K562 (cell line): Measurements from ENCODE around the gene ASPRV1. TPM values are rescaled to one million over a fixed set of nuclear protein-coding genes. Genes with fewer than 3 reads are reported as not detected.

Source experiments
- ATAC-seq: fragments of 200-7000 bp; cut with Tn5 transposase; 3 replicates; pipeline ENCODE4 v1.9.1; 2020; ENCODE audit warnings: moderate library complexity
- BruUV-seq: library from RNA; stranded (reverse); fragments of 400-500 nt; replicated peaks from 2 replicates; lab custom pipeline; 2021; lab: Mats Ljungman, UMichigan
- CTCF ChIA-PET: fragments of 300-600 bp; formaldehyde crosslinking; extraction: SDS; loops from one replicate; lab custom pipeline; 2021; ENCODE audit warnings: low intra/inter-chr PET ratio; lab: Yijun Ruan, JAX
- POLR2A ChIA-PET: fragments of 300-600, 350-650 bp; sonication (Branson Sonifier 250); formaldehyde crosslinking; extraction: SDS; loops from one replicate; lab custom pipeline; 2021; ENCODE audit warnings: antibody characterized with exemption, inconsistent platforms; lab: Yijun Ruan, JAX
- DNase-seq, 4 experiments: peaks; one replicate each; pipeline versions ENCODE4 v3.0.0 to v3.0.0-alpha.2; 2011 to 2018; ENCODE audit warnings: low spot score in 3 of 4, mixed read lengths in 3 of 4; ENCODE audit errors: extremely low read depth in 1 of 4
- FAIRE-seq: peaks from 2 replicates; lab custom pipeline; 2011; peaks lifted over from hg19 to GRCh38; lab: Jason Lieb, UNC
- H2AFZ ChIP-seq: 2 replicates; pipeline ENCODE4 v1.6.0; 2011; ENCODE audit warnings: low read depth, low read length, control low read depth, inconsistent platforms
- H3K27ac ChIP-seq: fragments of 200-600 bp; 3 replicates; pipeline ENCODE4 v1.8.0; 2011; ENCODE audit warnings: low read depth, mild to moderate bottlenecking, control low read depth, inconsistent platforms, low read length, moderate library complexity, mixed read lengths; ENCODE audit errors: extremely low read depth
- H3K27me3 ChIP-seq, 2 experiments: fragments of 300-600 bp in 1 of 2; 2 replicates in 1 of 2; 3 replicates in 1 of 2; pipeline versions ENCODE4 v1.6.0 to v1.8.0; 2011; ENCODE audit warnings: inconsistent platforms in 2 of 2, low read length in 2 of 2, mild to moderate bottlenecking in 1 of 2, mixed read lengths in 1 of 2, moderate library complexity in 1 of 2; ENCODE audit not compliant: control insufficient read depth in 2 of 2, insufficient read depth in 2 of 2
- H3K36me3 ChIP-seq: fragments of 300-600 bp; 3 replicates; pipeline ENCODE4 v1.8.0; 2011; ENCODE audit warnings: mild to moderate bottlenecking, low read length, inconsistent platforms; ENCODE audit not compliant: control insufficient read depth, insufficient read depth
- H3K4me1 ChIP-seq, 2 experiments: fragments of 200-600 bp in 1 of 2; replicated peaks in 1 of 2; 2 replicates in 1 of 2; 3 replicates in 1 of 2; pipeline versions ENCODE4 v1.5.1 to v1.8.0; 2011; ENCODE audit warnings: inconsistent platforms in 2 of 2, low read length in 2 of 2, mild to moderate bottlenecking in 1 of 2, mixed read lengths in 1 of 2, moderate library complexity in 1 of 2; ENCODE audit not compliant: control insufficient read depth in 2 of 2, insufficient read depth in 2 of 2
- H3K4me2 ChIP-seq: 2 replicates; pipeline ENCODE4 v1.6.1; 2011; ENCODE audit warnings: low read length, control low read depth, inconsistent platforms, mixed read lengths; ENCODE audit not compliant: insufficient read depth
- H3K4me3 ChIP-seq: fragments of 200-600 bp; sonication (generic), shearing (Covaris generic); 2 replicates; pipeline ENCODE4 v1.5.1; 2016; ENCODE audit warnings: control low read depth, inconsistent platforms
- H3K79me2 ChIP-seq: fragments of 200-600 bp; 3 replicates; pipeline ENCODE4 v1.8.0; 2011; ENCODE audit warnings: low read length, inconsistent platforms; ENCODE audit not compliant: control insufficient read depth, insufficient read depth
- H3K9ac ChIP-seq, 2 experiments: 2 replicates each; pipeline versions ENCODE4 v1.6.0 to v1.6.1; 2011; ENCODE audit warnings: low read depth in 2 of 2, low read length in 2 of 2, control low read depth in 1 of 2, inconsistent platforms in 1 of 2, mild to moderate bottlenecking in 1 of 2, mixed read lengths in 1 of 2; ENCODE audit not compliant: insufficient read depth in 1 of 2
- H3K9me1 ChIP-seq: one replicate; pipeline ENCODE4 v1.6.0; 2011; ENCODE audit warnings: inconsistent platforms, mild to moderate bottlenecking, low read length, moderate library complexity; ENCODE audit not compliant: control insufficient read depth, insufficient read depth
- H3K9me3 ChIP-seq: replicated peaks from 2 replicates; pipeline ENCODE4 v1.5.1; 2011; ENCODE audit warnings: low read depth, low read length, inconsistent platforms; ENCODE audit not compliant: control insufficient read depth, insufficient read depth
- H4K20me1 ChIP-seq: replicated peaks from 2 replicates; pipeline ENCODE4 v1.6.1; 2011; ENCODE audit warnings: low read length, inconsistent platforms, mixed read lengths; ENCODE audit not compliant: control insufficient read depth, insufficient read depth
- CBX1 ChIP-seq: sonication (generic); IDR thresholded peaks from 2 replicates; pipeline ENCODE4 v1.6.1; 2016; ENCODE audit warnings: antibody characterized with exemption, low read depth, mild to moderate bottlenecking
- E2F1 ChIP-seq: sonication (generic); formaldehyde crosslinking; IDR thresholded peaks from 2 replicates; pipeline ENCODE4 v1.8.1; 2023; ENCODE audit warnings: mild to moderate bottlenecking, missing genetic modification reagents, moderate library complexity
- ETS2 ChIP-seq: IDR thresholded peaks from 2 replicates; pipeline ENCODE4 v1.6.1; 2016; ENCODE audit warnings: borderline replicate concordance, missing genetic modification characterization, mild to moderate bottlenecking, moderate library complexity, missing compliant biosample characterization; ENCODE audit not compliant: poor library complexity, severe bottlenecking
- HDGF ChIP-seq: fragments of 450-650 bp; IDR thresholded peaks from 2 replicates; pipeline ENCODE4 v1.6.1; 2016
- ILK ChIP-seq: fragments of 450-650 bp; IDR thresholded peaks from 2 replicates; pipeline ENCODE4 v1.6.1; 2016; ENCODE audit warnings: missing genetic modification characterization, low read depth, mild to moderate bottlenecking, missing compliant biosample characterization, moderate library complexity, borderline replicate concordance
- NR2C1 ChIP-seq, 2 experiments: fragments of 450-650 bp; IDR thresholded peaks; 2 replicates each; pipeline ENCODE4 v1.6.1; 2017; ENCODE audit warnings: mild to moderate bottlenecking in 2 of 2, antibody characterized with exemption in 1 of 2, inconsistent platforms in 1 of 2, missing compliant biosample characterization in 1 of 2, missing genetic modification characterization in 1 of 2
- NR2C2 ChIP-seq, 2 experiments: fragments of 200-800 bp in 1 of 2; sonication (Bioruptor generic) in 1 of 2; sonication (generic) in 1 of 2; formaldehyde crosslinking in 1 of 2; IDR thresholded peaks; 2 replicates each; pipeline versions ENCODE4 v1.6.1 to v1.8.0; 2016 to 2022; ENCODE audit warnings: mild to moderate bottlenecking in 1 of 2, missing compliant biosample characterization in 1 of 2, missing genetic modification characterization in 1 of 2, missing genetic modification reagents in 1 of 2
- NUFIP1 ChIP-seq: fragments of 450-650 bp; IDR thresholded peaks from 2 replicates; pipeline ENCODE4 v1.6.1; 2018; ENCODE audit not compliant: partially characterized antibody
- PHF8 ChIP-seq: fragments of 200-600 bp; sonication (generic); IDR thresholded peaks from 2 replicates; pipeline ENCODE4 v1.6.1; 2012; ENCODE audit warnings: mixed run types, mild to moderate bottlenecking, inconsistent platforms, low read length, moderate library complexity, borderline replicate concordance
- POLR2G ChIP-seq: fragments of 200-400 bp; formaldehyde crosslinking; IDR thresholded peaks from 2 replicates; pipeline ENCODE4 v1.6.1; 2017; ENCODE audit warnings: low read depth, mild to moderate bottlenecking, antibody characterized with exemption, low read length, moderate library complexity
- RBFOX2 ChIP-seq: fragments of 200-400 bp; formaldehyde crosslinking; IDR thresholded peaks from 2 replicates; pipeline ENCODE4 v1.6.1; 2017; ENCODE audit warnings: low read depth, mild to moderate bottlenecking, low read length, moderate library complexity
- TEAD4 ChIP-seq, 2 experiments: sonication (generic) in 1 of 2; formaldehyde crosslinking in 1 of 2; IDR thresholded peaks; 2 replicates each; pipeline versions ENCODE4 v1.6.1 to v1.8.0; 2012 to 2022; ENCODE audit warnings: borderline replicate concordance in 1 of 2, inconsistent platforms in 1 of 2, low read length in 1 of 2, mild to moderate bottlenecking in 1 of 2, missing genetic modification reagents in 1 of 2
- WGBS: fragments of 100-300 bp; shearing (Covaris generic); methylation state at CpG from one replicate; pipeline ENCODE4 v1.1.6; 2016; ENCODE audit warnings: low coverage, mixed read lengths; ENCODE audit not compliant: insufficient coverage; ENCODE audit errors: missing lambda C conversion rate; 5-methylcytosine and 5-hydroxymethylcytosine counted together
- in situ Hi-C: fragments of 300-500 bp; cut with MboI; formaldehyde crosslinking; loops from 4 replicates; pipeline ENCODE4 v1.15.0; 2018; ENCODE audit warnings: inconsistent platforms, mixed read lengths
- intact Hi-C: fragments of 100-400 bp; cut with micrococcal nuclease; formaldehyde crosslinking; loops from 2 replicates; pipeline ENCODE4 v1.14.2; 2022
- polyA plus RNA-seq, 8 experiments: library from polyadenylated mRNA; depleted of rRNA in 4 of 8; stranded (reverse) in 5 of 8; unstranded in 3 of 8; fragments of >200 nt; fragmentation: Nextera tagmentation in 2 of 8; fragmentation: Illumina TruSeq in 1 of 8; extraction: Ambion mirVana in 2 of 8; extraction: Trizol in 1 of 8; gene quantifications; 2 replicates each; pipeline versions ENCODE4 v1.2.1 to v1.2.3, GENCODE V29; 2011 to 2014; ENCODE audit warnings: inconsistent platforms in 1 of 8, missing spikeins in 1 of 8
- total RNA-seq, 7 experiments: library from RNA; depleted of rRNA in 6 of 7; stranded (reverse); fragments of >200 nt in 6 of 7; fragmentation: Illumina TruSeq in 2 of 7; extraction: Trizol in 2 of 7; gene quantifications; 2 replicates each; pipeline versions ENCODE4 v1.2.1 to v1.2.3, GENCODE V29; 2011 to 2021; ENCODE audit warnings: low replicate concordance in 1 of 7

Gene ASPRV1
- total and polyA plus RNA-seq, 9 of the 15 experiments (the other 6 are each of a cell fraction or from before 2014, with no cell fraction given) = 0.17 to 0.72 (median 0.47) TPM; not detected in 1

GRCh38 chr2:69940691-69941090, 20.7 kb downstream of the ASPRV1 start:
- DNase-seq = no peak

GRCh38 chr2:69939722-69940121, 21.7 kb downstream of the ASPRV1 start:
- Histone ChIP-seq H3K9me3 (no peaks in the 10 kb centered on the region), H3K9me1 (peaks cover 4% of the 10 kb centered on the region), H3K4me2 (no peak overlapping the region), H2AFZ (no peak overlapping the region), H3K27me3 (no peaks in the 10 kb centered on the region), H3K4me1 (peaks cover 3 to 11% of the 10 kb centered on the region in 2 experiments), H4K20me1 (no peaks in the 10 kb centered on the region), H3K79me2 (no peaks in the 10 kb centered on the region), H3K36me3 (peaks cover 89% of the 10 kb centered on the region), H3K9ac (peak overlapping the region in 1 of 2 experiments; percentile 23; a peak in 1 of 4 replicates), H3K4me3 (no peak overlapping the region), H3K27ac (no peak overlapping the region)
- FAIRE-seq (no peak), ATAC-seq (no peak), DNase-seq (peak in 1 of 4 experiments; percentile 33)
- in situ Hi-C loops (no loop called here), intact Hi-C loops (no loop called here)
- TF ChIP-seq NR2C2 (CRISPR knock-in tag; IDR thresholded peaks at IDR 0.05) = 0 out of 2 replicates have a peak, but pooled peaks have one; percentile 53
- 0 out of 2 replicates have a peak, but pooled peaks have one; percentile 41 for TF ChIP-seq NR2C2 (tag; IDR thresholded peaks at IDR 0.05)
- peak; percentile 77 for TF ChIP-seq NR2C1 (IDR thresholded peaks at IDR 0.05)
- TF ChIP-seq NR2C1 (tag; IDR thresholded peaks at IDR 0.05) = peak; percentile 77; the same call in 1 of the 2 replicates
- no peak for TF ChIP-seq NUFIP1
- peak; percentile 31; the same call in 1 of the 2 replicates for TF ChIP-seq POLR2G
- TF ChIP-seq TEAD4 (IDR thresholded peaks at IDR 0.05; ENCODE audit: low read length) = no peak
- TF ChIP-seq TEAD4 (CRISPR knock-in tag; IDR thresholded peaks at IDR 0.05; ENCODE audit: borderline replicate concordance) = no peak
- no peak for TF ChIP-seq ETS2
- TF ChIP-seq RBFOX2 = 0 out of 2 replicates have a peak, but pooled peaks have one; percentile 22
- TF ChIP-seq E2F1 = no peak
- WGBS = 90% methylated on average over 14 of the region's 14 CpGs
- ChIA-PET CTCF (no interaction called here), POLR2A (interaction anchor here (0.6 to 1.1 kb wide), 3 partner anchors 13 to 43 kb away, joined by 3 to 4 read pairs (median 3); no protein-coding TSS in a partner anchor)
- BruUV-seq = no TSS peak

More at GRCh38 chr2:69940691-69941090, 20.7 kb downstream of the ASPRV1 start:
- FAIRE-seq (no peak), ATAC-seq (no peak)
- H3K79me2 ChIP-seq = no peaks in the 10 kb centered on the region
- H3K9ac ChIP-seq = no peak overlapping the region
- no peaks in the 10 kb centered on the region for H4K20me1 ChIP-seq
- CTCF ChIA-PET = no interaction called here
- H3K9me1 ChIP-seq = peaks cover 2% of the 10 kb centered on the region
- WGBS = 97% methylated on average over 8 of the region's 8 CpGs
- no peaks in the 10 kb centered on the region for H3K9me3 ChIP-seq
- in situ Hi-C loops = no loop called here
- no peaks in the 10 kb centered on the region for H3K27me3 ChIP-seq
- TF ChIP-seq HDGF (no peak), ILK (tag) (no peak), PHF8 (no peak), CBX1 (no peak)
- H3K27ac ChIP-seq = no peak overlapping the region
- intact Hi-C loops = no loop called here
- no peak overlapping the region for H2AFZ ChIP-seq
- H3K4me3 ChIP-seq = no peak overlapping the region
- no peak overlapping the region for H3K4me2 ChIP-seq
- H3K4me1 ChIP-seq = peaks cover 5 to 10% of the 10 kb centered on the region in 2 experiments; a peak in 4 of 5 replicates
- H3K36me3 ChIP-seq = peaks cover 80% of the 10 kb centered on the region
- POLR2A ChIA-PET = interaction anchor here (0.7 kb wide), 1 partner anchor 70 kb away, joined by 3 read pairs; no protein-coding TSS in a partner anchor
- TSS peak; percentile 19 for BruUV-seq
